Panc1 (cell line): ENCODE results near the gene SFMBT1. TPM values are rescaled to one million over a fixed set of nuclear protein-coding genes. Genes with fewer than 3 reads are reported as not detected.

Experiments used
- ATAC-seq: fragments of 200-7000 bp; cut with Tn5 transposase; 2 replicates; pipeline ENCODE4 v1.9.1; 2020; ENCODE audit warnings: mild to moderate bottlenecking, moderate library complexity
- BruUV-seq: library from RNA; stranded (reverse); fragments of 400-500 nt; replicated peaks from 2 replicates; lab custom pipeline; 2021; lab: Mats Ljungman, UMichigan
- CTCF ChIA-PET: fragments of 300-600 bp; sonication (Branson Sonifier 250); formaldehyde crosslinking; loops from one replicate; lab custom pipeline; 2022; ENCODE audit warnings: antibody characterized with exemption; lab: Charles Lee
- POLR2A ChIA-PET: fragments of 300-600 bp; sonication (Branson Sonifier 250); formaldehyde crosslinking; loops from one replicate; lab custom pipeline; 2022; ENCODE audit warnings: antibody characterized with exemption; lab: Charles Lee
- DNase-seq: peaks from one replicate; pipeline ENCODE4 v3.0.0-alpha.2; 2010; ENCODE audit warnings: low read depth, low spot score
- H3K27ac ChIP-seq: 2 replicates; pipeline ENCODE4 v1.5.1; 2011; ENCODE audit warnings: mild to moderate bottlenecking, low read length, inconsistent platforms
- H3K27me3 ChIP-seq: fragments of 200-500 bp; sonication (Bioruptor generic); 2 replicates; pipeline ENCODE4 v1.6.0; 2014; ENCODE audit warnings: low read length, inconsistent platforms; ENCODE audit not compliant: control insufficient read depth, insufficient read depth
- H3K36me3 ChIP-seq: fragments of 200-500 bp; sonication (Bioruptor generic); 2 replicates; pipeline ENCODE4 v1.5.1; 2014; ENCODE audit warnings: inconsistent platforms, mild to moderate bottlenecking, low read length, moderate library complexity; ENCODE audit not compliant: control insufficient read depth, insufficient read depth
- H3K4me1 ChIP-seq: 2 replicates; pipeline ENCODE4 v1.5.1; 2011; ENCODE audit warnings: inconsistent platforms, mild to moderate bottlenecking, low read length, moderate library complexity; ENCODE audit not compliant: control insufficient read depth, insufficient read depth
- H3K4me3 ChIP-seq, 2 experiments: 2 replicates each; pipeline ENCODE4 v1.5.1; 2011 to 2012; ENCODE audit warnings: low read depth in 2 of 2, low read length in 2 of 2, mild to moderate bottlenecking in 2 of 2, inconsistent platforms in 1 of 2, moderate library complexity in 1 of 2
- H3K9me3 ChIP-seq: fragments of 200-500 bp; sonication (Bioruptor generic); 2 replicates; pipeline ENCODE4 v1.5.1; 2014; ENCODE audit warnings: low read depth, mild to moderate bottlenecking, inconsistent platforms, low read length, moderate library complexity; ENCODE audit not compliant: control insufficient read depth, insufficient read depth
- CTCF ChIP-seq: fragments of 450-650 bp; IDR thresholded peaks from 2 replicates; pipeline ENCODE4 v1.5.1; 2017; ENCODE audit warnings: mild to moderate bottlenecking
- POLR2AphosphoS5 ChIP-seq: IDR thresholded peaks from 2 replicates; pipeline ENCODE4 v1.6.1; 2012; ENCODE audit warnings: mild to moderate bottlenecking, low read depth, low read length, moderate library complexity
- REST ChIP-seq, 2 experiments: IDR thresholded peaks; 2 replicates each; pipeline ENCODE4 v1.6.1; 2011 to 2012; ENCODE audit warnings: low read depth in 2 of 2, control low read depth in 1 of 2, low read length in 1 of 2, mild to moderate bottlenecking in 1 of 2, moderate library complexity in 1 of 2; ENCODE audit not compliant: insufficient read depth in 1 of 2
- SIN3A ChIP-seq: IDR thresholded peaks from 2 replicates; pipeline ENCODE4 v1.6.1; 2012; ENCODE audit warnings: low read depth, mild to moderate bottlenecking, low read length, moderate library complexity, borderline replicate concordance; ENCODE audit not compliant: insufficient read depth
- TCF7L2 ChIP-seq: IDR thresholded peaks from 2 replicates; pipeline ENCODE4 v1.6.1; 2011; ENCODE audit warnings: mild to moderate bottlenecking, low read depth, low read length, inconsistent platforms
- in situ Hi-C: cut with HindIII; loops from 2 replicates; pipeline ENCODE4 v1.10.0; 2016; ENCODE audit warnings: low sequenced_read_pairs, low pct_unique_long_range_greater_than_20kb
- intact Hi-C: fragments of 100-400 bp; cut with micrococcal nuclease; formaldehyde crosslinking; loops from one replicate; pipeline ENCODE4 v1.10.0; 2022; ENCODE audit not compliant: unreplicated experiment
- total RNA-seq: library from RNA; stranded (reverse); gene quantifications from one replicate; pipeline ENCODE4 v1.2.1, GENCODE V29; 2021; ENCODE audit not compliant: unreplicated experiment

SFMBT1 gene
- total RNA-seq, 1 experiment from 2014 or later: 24.4 TPM

GRCh38 chr3:52889901-52890300 lies 156.0 kb downstream of the SFMBT1 start:
- intact Hi-C loops (no loop called here), in situ Hi-C loops (no loop called here)
- Histone ChIP-seq H3K27me3 (no peaks in the 10 kb centered on the region), H3K27ac (no peak overlapping the region), H3K4me1 (peaks cover 20% of the 10 kb centered on the region), H3K9me3 (no peaks in the 10 kb centered on the region), H3K4me3 (no peak overlapping the region), H3K36me3 (no peaks in the 10 kb centered on the region)
- CTCF ChIA-PET: no interaction called here
- POLR2A ChIA-PET: interaction anchor here (0.6 kb wide), 1 partner anchor 96 kb away, joined by 3 read pairs; no protein-coding TSS in a partner anchor
- DNase-seq: no peak
- BruUV-seq: no TSS peak
- TF ChIP-seq TCF7L2: no peak
- no peak for TF ChIP-seq REST (IDR thresholded peaks at IDR 0.05; ENCODE audit: insufficient read depth in 1 of 2, low read depth in 2 of 2, low read length in 1 of 2)
- TF ChIP-seq POLR2AphosphoS5: no peak
- no peak for TF ChIP-seq SIN3A
- no peak for ATAC-seq

GRCh38 chr3:52887166-52887565 lies 158.7 kb downstream of the SFMBT1 start:
- ATAC-seq (no peak), DNase-seq (no peak)
- Histone ChIP-seq H3K27me3 (no peaks in the 10 kb centered on the region), H3K9me3 (no peaks in the 10 kb centered on the region), H3K4me3 (no peak overlapping the region), H3K27ac (no peak overlapping the region), H3K36me3 (no peaks in the 10 kb centered on the region), H3K4me1 (peaks cover 2% of the 10 kb centered on the region)
- no TSS peak for BruUV-seq
- intact Hi-C loops (no loop called here), in situ Hi-C loops (no loop called here)
- ChIA-PET CTCF (no interaction called here), POLR2A (no interaction called here)
- TF ChIP-seq REST (IDR thresholded peaks at IDR 0.05; ENCODE audit: insufficient read depth in 1 of 2, low read depth in 2 of 2, low read length in 1 of 2) (no peak), TCF7L2 (no peak), SIN3A (no peak), CTCF (no peak), POLR2AphosphoS5 (no peak)
